C4-2B (cell line): ENCODE measurements around the gene MAPK8IP2.

Source experiments
- H3K27ac ChIP-seq: fragments of 450-650 bp; 2 replicates; pipeline ENCODE4 v1.5.1; 2017
- ZFX ChIP-seq: fragments of 450-650 bp; IDR thresholded peaks from 2 replicates; pipeline ENCODE4 v1.6.1; 2017
- TF ChIP-seq, protein P1 (sequence below): fragments of 450-650 bp; conservative IDR thresholded peaks from 2 replicates; pipeline ENCODE4 v1.5.1; 2017; ENCODE audit warnings: mild to moderate bottlenecking

Gene MAPK8IP2

DNA sequence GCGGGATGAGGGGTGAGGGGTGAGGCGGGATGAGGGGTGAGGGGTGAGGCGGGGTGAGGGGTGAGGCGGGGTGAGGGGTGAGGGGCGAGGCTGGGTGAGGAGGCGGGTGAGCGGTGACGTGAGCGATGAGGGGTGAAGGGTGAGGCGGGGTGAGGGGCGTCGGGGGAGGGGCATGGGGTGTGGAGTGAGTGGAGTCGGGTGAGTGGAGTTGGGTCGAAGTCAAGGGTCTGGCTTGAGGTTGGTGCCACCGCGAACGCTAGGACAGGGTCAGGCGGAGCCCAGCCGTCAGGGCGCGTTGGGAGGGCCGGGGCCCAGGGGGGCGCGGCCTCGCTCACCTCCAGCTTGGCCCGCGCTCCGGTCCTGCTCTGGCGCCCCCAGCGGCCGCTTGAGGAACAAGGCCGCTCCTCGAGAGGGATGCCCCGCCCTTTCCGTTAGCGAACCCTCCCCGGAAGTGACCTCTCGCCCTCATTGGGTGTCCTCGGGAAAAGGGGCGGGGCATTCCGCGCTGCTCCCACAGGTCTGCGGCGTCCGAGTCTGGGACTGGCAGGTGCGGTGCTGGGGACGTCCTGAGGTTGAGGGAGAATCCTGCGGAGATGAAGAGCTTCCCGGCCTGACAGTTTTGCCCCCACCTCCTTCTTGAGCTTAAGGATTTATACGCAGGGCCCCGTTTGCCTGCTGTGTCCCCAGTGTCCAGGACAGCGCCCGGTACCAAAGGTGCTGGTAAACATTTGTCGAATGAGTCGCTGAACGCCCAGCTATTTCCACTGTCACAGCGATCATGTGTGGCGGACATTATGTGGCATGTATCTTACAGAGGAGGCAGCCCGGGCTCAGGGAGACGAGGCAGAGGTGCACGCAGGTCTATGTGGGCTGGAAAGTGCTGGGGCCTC is 37.8 kb upstream of the MAPK8IP2 start, which contains the start of gene SYCE3:
Gene SYCE3 (minus strand): TSS at position 397 of the 890 bp plus-strand sequence. CDS start 6,514 bp downstream, outside the sequence.
- TF ChIP-seq, protein P1, sequence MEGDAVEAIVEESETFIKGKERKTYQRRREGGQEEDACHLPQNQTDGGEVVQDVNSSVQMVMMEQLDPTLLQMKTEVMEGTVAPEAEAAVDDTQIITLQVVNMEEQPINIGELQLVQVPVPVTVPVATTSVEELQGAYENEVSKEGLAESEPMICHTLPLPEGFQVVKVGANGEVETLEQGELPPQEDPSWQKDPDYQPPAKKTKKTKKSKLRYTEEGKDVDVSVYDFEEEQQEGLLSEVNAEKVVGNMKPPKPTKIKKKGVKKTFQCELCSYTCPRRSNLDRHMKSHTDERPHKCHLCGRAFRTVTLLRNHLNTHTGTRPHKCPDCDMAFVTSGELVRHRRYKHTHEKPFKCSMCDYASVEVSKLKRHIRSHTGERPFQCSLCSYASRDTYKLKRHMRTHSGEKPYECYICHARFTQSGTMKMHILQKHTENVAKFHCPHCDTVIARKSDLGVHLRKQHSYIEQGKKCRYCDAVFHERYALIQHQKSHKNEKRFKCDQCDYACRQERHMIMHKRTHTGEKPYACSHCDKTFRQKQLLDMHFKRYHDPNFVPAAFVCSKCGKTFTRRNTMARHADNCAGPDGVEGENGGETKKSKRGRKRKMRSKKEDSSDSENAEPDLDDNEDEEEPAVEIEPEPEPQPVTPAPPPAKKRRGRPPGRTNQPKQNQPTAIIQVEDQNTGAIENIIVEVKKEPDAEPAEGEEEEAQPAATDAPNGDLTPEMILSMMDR, result peak; percentile 94
- TF ChIP-seq ZFX, result no peak
- peak within 1 kb of the TSS; percentile 50 for H3K27ac ChIP-seq

DNA sequence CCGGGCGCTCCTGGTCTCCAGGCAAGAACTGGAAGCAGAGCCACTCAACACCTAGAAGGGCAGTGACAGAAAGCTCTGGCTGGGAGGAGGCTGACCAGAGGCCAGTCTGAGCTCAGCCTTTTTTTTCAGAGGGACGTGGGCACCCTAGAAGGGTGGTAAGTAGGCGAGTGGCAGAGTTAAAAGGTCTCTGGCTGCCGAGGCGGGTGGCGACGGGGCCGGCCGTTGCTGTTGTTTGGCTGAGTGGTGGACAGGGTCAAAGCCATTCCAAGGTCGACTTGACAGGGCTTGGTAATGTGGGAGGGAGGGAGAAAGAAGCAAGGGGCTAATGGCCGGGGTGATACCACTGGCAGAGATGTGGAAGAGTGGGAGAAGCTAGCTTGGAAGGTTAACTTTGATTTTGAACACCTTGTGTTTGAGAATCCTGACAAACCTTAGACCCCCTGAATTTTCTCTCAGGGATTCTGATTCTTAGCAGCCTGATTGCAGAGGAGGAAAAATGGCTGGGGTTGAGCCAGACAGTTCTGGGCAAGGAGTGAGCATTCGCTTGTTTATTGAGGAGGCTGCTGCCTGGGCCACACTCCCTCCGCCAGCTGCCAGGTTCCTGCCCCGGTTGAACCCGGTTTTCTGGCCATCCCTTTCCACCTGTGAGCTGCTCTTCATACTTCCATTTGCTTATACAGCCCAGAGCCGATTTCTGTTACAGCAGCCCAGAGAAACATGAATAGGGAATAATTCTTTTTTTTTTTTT is 37.0 kb upstream of the MAPK8IP2 start:
- TF ChIP-seq, protein P1, result no peak
- no peak for TF ChIP-seq ZFX
- peak overlapping the region; percentile 50 for H3K27ac ChIP-seq

DNA sequence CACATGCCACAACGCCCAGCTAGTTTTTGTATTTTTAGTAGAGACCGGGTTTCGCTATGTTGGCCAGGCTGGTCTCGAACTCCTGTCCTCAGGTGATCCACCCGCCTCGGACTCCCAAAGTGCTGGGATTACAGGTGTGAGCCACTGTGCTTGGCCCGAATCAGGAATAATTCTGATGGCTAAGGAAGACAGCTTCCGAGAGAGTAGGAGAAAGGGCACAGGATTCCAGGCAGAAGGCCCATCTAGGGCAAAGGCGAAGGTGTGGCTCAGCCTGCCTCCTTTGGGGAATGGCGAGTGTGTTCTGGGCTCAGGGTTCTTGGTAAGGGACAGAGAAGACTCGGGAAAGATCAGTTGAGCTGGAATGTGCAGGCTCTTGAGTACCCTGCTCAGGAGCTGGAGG is 36.3 kb upstream of the MAPK8IP2 start:
- H3K27ac ChIP-seq, result peak overlapping the region; percentile 50; the same call in 1 of the 2 replicates
- TF ChIP-seq, protein P1, result no peak
- TF ChIP-seq ZFX, result no peak

DNA sequence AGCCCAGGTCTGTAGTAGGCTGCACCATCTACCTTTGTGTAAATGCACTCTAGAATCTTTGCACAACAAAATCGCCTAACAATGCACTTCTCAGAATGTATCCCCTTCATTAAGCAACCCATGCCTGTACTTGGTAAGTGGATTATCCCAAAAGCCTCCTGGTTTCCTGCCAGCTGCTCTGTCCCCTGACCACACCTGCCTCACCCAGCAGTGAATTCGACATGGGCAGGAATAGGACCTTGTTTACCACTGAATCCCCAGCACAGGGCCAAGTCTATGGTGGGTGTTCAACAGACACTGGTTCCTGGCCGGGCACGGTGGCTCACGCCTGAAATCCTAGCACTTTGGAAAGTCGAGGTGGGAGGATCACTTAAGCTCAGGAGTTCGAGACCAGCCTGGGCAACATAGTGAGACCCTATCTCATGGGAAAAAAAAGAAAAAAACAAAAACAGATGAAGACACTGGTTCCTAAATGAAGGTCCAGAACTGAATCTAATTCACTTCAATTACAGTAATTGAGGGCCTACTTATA is 32.8 kb upstream of the MAPK8IP2 start:
- H3K27ac ChIP-seq, result no peak overlapping the region
- no peak for TF ChIP-seq ZFX
- TF ChIP-seq, protein P1, result no peak

GRCh38 chr22:50568626-50569025 is 32.0 kb upstream of the MAPK8IP2 start:
- H3K27ac ChIP-seq, result no peak overlapping the region
- TF ChIP-seq ZFX, result no peak
- TF ChIP-seq, protein P1, result no peak

DNA sequence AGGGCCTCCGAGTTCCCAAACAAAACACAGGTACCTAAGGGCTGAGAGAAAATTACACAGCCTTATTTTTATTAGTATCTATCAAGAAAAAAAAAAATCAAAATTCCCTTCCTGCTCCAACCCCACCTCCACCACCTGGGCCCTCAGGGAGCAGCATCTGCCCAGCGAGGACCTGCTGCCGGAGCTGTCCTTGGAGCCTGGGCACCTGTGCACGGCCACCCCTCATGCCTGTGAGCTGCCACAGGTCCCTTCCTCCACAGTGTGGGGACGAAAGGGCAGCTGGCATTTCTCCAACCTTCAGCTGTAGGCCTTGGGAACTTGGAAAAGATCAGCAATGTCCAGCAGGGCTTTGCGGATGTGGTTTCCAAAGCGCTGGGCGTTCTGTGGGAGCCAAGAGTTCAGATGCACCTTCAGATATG is 31.5 kb upstream of the MAPK8IP2 start:
- TF ChIP-seq, protein P1, result no peak
- TF ChIP-seq ZFX, result no peak

More for the DNA sequence above, 31.5 kb upstream of the MAPK8IP2 start:
- H3K27ac ChIP-seq, result no peak overlapping the region
